Heart left ventricle (tissue), 16 donors: ENCODE measurements around the gene DNAJC18. TPM values are rescaled to one million over a fixed set of nuclear protein-coding genes. Genes with fewer than 3 reads are reported as not detected.

Experiments
- ATAC-seq, 4 donors: fragments of 200-7000 bp; cut with Tn5 transposase; one replicate each; pipeline ENCODE4 v1.9.1; 2020 to 2022; ENCODE audit warnings: moderate library complexity in 4 of 4, mild to moderate bottlenecking in 3 of 4, moderate number of reproducible peaks in 1 of 4
- DNase-seq, 5 donors: peaks; one replicate each; pipeline ENCODE4 v3.0.0-alpha.2; 2020
- H3K27ac ChIP-seq, 12 donors: fragments of 200-600 bp; sonication (generic) in 4 of 12; one replicate each; pipeline versions ENCODE4 v1.5.0 to v1.8.0; 2016 to 2022; ENCODE audit warnings: mild to moderate bottlenecking in 2 of 12
- H3K27me3 ChIP-seq, 9 donors: fragments of 200-600 bp; sonication (generic) in 2 of 9; one replicate each; pipeline versions ENCODE4 v1.5.1 to v1.8.0; 2016 to 2022; ENCODE audit warnings: mild to moderate bottlenecking in 3 of 9
- H3K36me3 ChIP-seq, 9 donors: fragments of 200-600 bp; sonication (generic) in 2 of 9; one replicate each; pipeline versions ENCODE4 v1.5.0 to v1.8.0; 2018 to 2022; ENCODE audit warnings: mild to moderate bottlenecking in 2 of 9
- H3K4me1 ChIP-seq, 12 donors: fragments of 200-600 bp; sonication (generic) in 4 of 12; one replicate each; pipeline versions ENCODE4 v1.5.0 to v1.8.0; 2016 to 2022; ENCODE audit warnings: mild to moderate bottlenecking in 3 of 12
- H3K4me3 ChIP-seq, 12 donors: fragments of 200-600 bp; sonication (generic) in 4 of 12; one replicate each; pipeline versions ENCODE4 v1.5.0 to v1.8.0; 2017 to 2022; ENCODE audit warnings: mild to moderate bottlenecking in 9 of 12, moderate library complexity in 4 of 12
- H3K9me3 ChIP-seq, 12 donors: fragments of 200-600 bp; sonication (generic) in 4 of 12; one replicate each; pipeline versions ENCODE4 v1.5.0 to v1.8.0; 2016 to 2022; ENCODE audit warnings: mild to moderate bottlenecking in 1 of 12
- CTCF ChIP-seq, 12 donors: fragments of 200-600 bp; sonication (generic) in 4 of 12; IDR thresholded peaks; one replicate each; pipeline versions ENCODE4 v1.5.0 to v1.8.0; 2018 to 2022; ENCODE audit warnings: antibody characterized with exemption in 12 of 12, mild to moderate bottlenecking in 5 of 12
- POLR2A ChIP-seq, 2 donors: fragments of 450-650 bp; IDR thresholded peaks; one replicate each; pipeline ENCODE4 v1.6.1; 2017; ENCODE audit warnings: antibody characterized with exemption in 2 of 2, mild to moderate bottlenecking in 2 of 2, moderate library complexity in 2 of 2
- WGBS, 4 donors: extraction: QIAGEN DNeasy Blood & Tissue Kit in 2 of 4; methylation state at CpG; one replicate each; pipeline versions ENCODE4 v1.1.5 to v1.1.7; 2013 to 2018; 5-methylcytosine and 5-hydroxymethylcytosine counted together
- intact Hi-C, 10 donors: fragments of 100-400 bp; cut with DNase I; formaldehyde crosslinking; loops; one replicate each; pipeline versions ENCODE4 v1.11.1 to v1.14.2; 2022
- polyA plus RNA-seq, 2 donors: library from polyadenylated mRNA; stranded (reverse); fragments of 200-250 nt; gene quantifications; one replicate each; pipeline ENCODE4 v1.2.3, GENCODE V29; 2013
- total RNA-seq, 9 donors: library from RNA; depleted of rRNA in 2 of 9; stranded (reverse); fragments of >200 nt in 2 of 9; fragmentation: NEBNext Ultra II Directional in 3 of 9; extraction: Animal tissue kit (Norgen Biotek cat#: 25700) in 3 of 9; gene quantifications; one replicate each; pipeline versions ENCODE4 v1.1.0 to v1.2.4, GENCODE V29; 2016 to 2023
- donor health status: ischemic (EF 13 %, LVEDD 7.1; RV severe dilation, severe dysfunction).
- donor health status: healthy with polysubstance abuse.
- donor health status: DM: no; HTN: yes; CAD: no.
- donor health status: DM: no; HTN: no; CAD: no.
- donor health status: ischemic (EF 25% LVEDD 6.9; RV normal size, moderate dysfunction).
- donor health status: ischemic (EF 25% LVEDD 5.7; RV mildly dilated, moderate dysfunction).
- donor health status: healthy.
- donor health status: DM: yes; HTN: yes; CAD: no.
- donor health status: ischemic (EF 35%, LVEDD 5.7; RV mildly dilated, moderate dysfunction).
- donor health status: nonischemic (EF 11% LVEDD 7.7; RV severe dilation, severe dysfunction).
- donor health status: DM: yes; HTN: yes; CAD: no.
- donor health status: PGD.
- donor health status: ischemic (EF 29% LVEDD 5.4; RV normal size, mild dysfunction).
- donor health status: nonischemic (EF 23%, LVEDD 6.1; RV moderate dilation, normal function).

DNAJC18 gene
- total and polyA plus RNA-seq, 11 donors, result 4.0 to 17.8 (median 9.1) TPM

GRCh38 chr5:139407517-139407916, 31.8 kb downstream of the DNAJC18 start:
- H3K36me3 ChIP-seq, result peaks cover 0 to 20% (median 6%) of the 10 kb centered on the region in 9 donors
- intact Hi-C loops, result no loop called here
- no peak overlapping the region for H3K27ac ChIP-seq
- no peaks in the 10 kb centered on the region for H3K9me3 ChIP-seq
- peaks cover 0 to 29% (median 17%) of the 10 kb centered on the region in 12 donors for H3K4me1 ChIP-seq
- no peak for ATAC-seq
- no peak overlapping the region for H3K4me3 ChIP-seq
- DNase-seq, result no peak
- no peaks in the 10 kb centered on the region for H3K27me3 ChIP-seq
- TF ChIP-seq CTCF (IDR thresholded peaks at IDR 0.05), result no peak
- TF ChIP-seq POLR2A (IDR thresholded peaks at IDR 0.05), result no peak

DNA sequence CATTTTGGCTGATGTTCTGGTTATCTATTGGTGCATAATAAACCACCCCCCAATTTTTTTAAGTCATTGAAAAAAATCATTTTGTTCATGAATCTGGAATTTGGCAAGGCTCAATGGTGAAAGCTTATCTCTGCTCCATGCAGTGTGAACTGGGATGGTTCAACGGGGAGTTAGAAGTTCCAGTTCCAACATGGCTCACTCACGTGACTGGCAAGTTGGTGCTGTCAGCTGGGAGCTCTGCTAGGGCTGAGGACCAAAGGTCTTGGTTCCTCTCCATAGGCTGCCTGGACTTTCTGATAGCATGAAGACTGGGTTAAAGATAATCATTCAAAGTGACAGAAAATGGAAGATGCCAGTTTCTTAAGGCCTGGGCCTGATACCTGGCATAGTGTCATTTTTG, 32.4 kb downstream of the DNAJC18 start:
- TF ChIP-seq POLR2A (IDR thresholded peaks at IDR 0.05), result no peak
- TF ChIP-seq CTCF (IDR thresholded peaks at IDR 0.05), result no peak
- Histone ChIP-seq H3K9me3 (no peaks in the 10 kb centered on the region), H3K36me3 (peaks cover 0 to 15% (median 2%) of the 10 kb centered on the region in 9 donors), H3K27ac (no peak overlapping the region), H3K27me3 (no peaks in the 10 kb centered on the region), H3K4me1 (peaks cover 0 to 33% (median 17%) of the 10 kb centered on the region in 12 donors), H3K4me3 (no peak overlapping the region)
- ATAC-seq, result no peak
- WGBS, 4 donors, result 50 to 55% (median 52%) methylated on average over 2 of the region's 2 CpGs
- intact Hi-C loops, result no loop called here
- DNase-seq, result no peak

DNA sequence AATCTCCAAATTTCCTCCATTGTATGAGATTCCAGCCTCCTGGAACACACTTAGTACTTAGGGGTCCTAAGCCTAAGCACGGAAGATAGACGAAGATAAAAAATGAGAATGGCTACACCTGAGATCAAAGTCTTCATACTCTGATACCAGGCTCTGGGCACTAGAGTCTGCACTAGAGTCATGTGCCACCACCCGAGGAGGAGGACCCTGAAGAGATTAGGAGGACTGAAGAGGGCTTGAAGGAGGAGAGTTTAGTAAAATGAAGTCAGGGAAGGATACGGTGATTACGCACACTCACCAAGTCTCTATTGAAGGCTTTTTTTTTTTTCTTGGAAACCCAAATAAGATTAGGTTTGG, 34.9 kb downstream of the DNAJC18 start:
- Histone ChIP-seq H3K4me3 (peak overlapping the region in 10 of 12 donors; percentile 9 to 66 (median 58)), H3K9me3 (no peaks in the 10 kb centered on the region), H3K27me3 (no peaks in the 10 kb centered on the region), H3K36me3 (peaks cover 0 to 10% (median 0%) of the 10 kb centered on the region in 9 donors), H3K4me1 (peaks cover 0 to 28% (median 15%) of the 10 kb centered on the region in 12 donors), H3K27ac (peak overlapping the region; percentile 81 to 96 (median 89))
- WGBS, 4 donors, result 53 to 61% (median 58%) methylated on average over 5 of the region's 5 CpGs
- no peak for ATAC-seq
- intact Hi-C loops, result loop anchor here in 1 of 10 donors (5.0 kb wide), 1 partner anchor 62 kb away; the partner anchor contains the start of gene PAIP2
- no peak for DNase-seq
- TF ChIP-seq POLR2A (IDR thresholded peaks at IDR 0.05) (no peak), CTCF (IDR thresholded peaks at IDR 0.05) (no peak)

DNA sequence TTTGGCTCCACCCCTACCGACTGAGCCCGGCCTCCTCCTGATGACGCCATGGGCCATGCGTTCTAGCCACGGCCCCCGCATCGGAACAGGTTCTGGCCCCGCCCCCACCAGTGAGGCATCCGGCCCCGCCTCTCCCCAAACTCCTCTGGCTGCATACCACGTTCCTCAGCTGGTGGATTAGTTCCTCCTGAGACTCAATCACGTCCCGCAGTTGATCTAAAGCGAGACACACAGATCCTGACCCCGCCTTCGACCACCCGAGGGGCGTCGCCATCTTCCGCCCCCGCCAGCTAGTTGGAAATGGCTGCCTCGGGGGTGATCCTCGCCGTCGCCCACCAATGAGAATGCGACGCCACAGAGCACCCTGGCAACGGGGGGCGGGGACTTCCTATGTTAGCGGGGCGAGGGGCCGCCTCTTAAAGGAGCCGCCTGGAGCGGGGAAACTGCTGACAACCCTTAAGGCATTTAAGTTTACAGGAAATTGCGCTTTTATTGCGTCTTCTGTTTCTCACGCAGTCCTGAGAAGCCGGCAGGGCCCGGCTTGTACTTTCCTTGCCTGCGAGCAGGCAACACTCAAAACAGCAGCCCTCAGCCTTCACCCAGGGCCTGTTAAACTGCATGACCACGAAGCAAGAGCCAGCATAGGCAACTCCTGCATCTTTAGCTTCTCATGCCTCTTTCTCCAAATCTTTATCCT, 35.4 kb downstream of the DNAJC18 start, which contains the start of gene SPATA24:
Gene SPATA24 (minus strand): TSS at position 303 of the 697 bp plus-strand sequence. CDS start 29 bp downstream, at position 274.
- 0 to 1% (median 0%) methylated on average over 28 to 41 of the region's 41 CpGs for WGBS, 4 donors
- TF ChIP-seq CTCF (IDR thresholded peaks at IDR 0.05), result no peak
- TF ChIP-seq POLR2A (IDR thresholded peaks at IDR 0.05), result peak in 1 of 2 donors; percentile 33
- peak; percentile 96 to 98 (median 97) for ATAC-seq

More for the DNA sequence above, 35.4 kb downstream of the DNAJC18 start, which contains the start of gene SPATA24:
- H3K27ac ChIP-seq, result peak within 1 kb of the TSS; percentile 81 to 96 (median 89)
- peaks cover 0 to 28% (median 15%) of the 10 kb centered on the region in 12 donors for H3K4me1 ChIP-seq
- peak; percentile 98 to 99 (median 98) for DNase-seq
- H3K9me3 ChIP-seq, result no peaks in the 10 kb centered on the region
- H3K27me3 ChIP-seq, result no peaks in the 10 kb centered on the region
- intact Hi-C loops, result loop anchor here in 1 of 10 donors (5.0 kb wide), 1 partner anchor 62 kb away; the partner anchor contains the start of gene PAIP2
- peak within 1 kb of the TSS; percentile 6 to 66 (median 57) for H3K4me3 ChIP-seq
- peaks cover 0 to 12% (median 0%) of the 10 kb centered on the region in 9 donors for H3K36me3 ChIP-seq
